ENCODE results near the gene PDE1A.
"Not testable (repeated sequence)": the region's sequence is repeated elsewhere in the genome, so short reads cannot be mapped to it uniquely, and the experiment has no call there.

The PDE1A gene

DNA sequence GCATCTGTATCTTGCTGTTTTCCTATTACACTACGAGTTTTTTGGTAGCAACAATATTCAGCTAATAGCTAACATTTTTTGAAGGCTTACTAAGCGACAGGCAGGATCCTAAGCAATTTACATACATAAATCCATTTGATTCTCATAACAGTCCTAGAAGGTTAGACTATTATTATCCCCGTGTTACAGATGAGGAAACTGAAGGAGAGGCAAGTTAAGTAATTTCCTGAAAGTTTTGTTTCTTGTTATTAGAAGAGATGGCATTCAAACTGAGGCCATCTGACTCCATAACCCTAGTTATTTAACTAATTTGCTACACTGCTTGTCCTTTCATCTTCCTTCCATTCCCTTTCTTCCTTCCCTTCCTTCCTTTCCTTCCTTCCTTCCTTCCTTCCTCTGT is 68.2 kb downstream of the PDE1A start:
- DNase-seq (ENCODE audit: low read depth): no peak

DNA sequence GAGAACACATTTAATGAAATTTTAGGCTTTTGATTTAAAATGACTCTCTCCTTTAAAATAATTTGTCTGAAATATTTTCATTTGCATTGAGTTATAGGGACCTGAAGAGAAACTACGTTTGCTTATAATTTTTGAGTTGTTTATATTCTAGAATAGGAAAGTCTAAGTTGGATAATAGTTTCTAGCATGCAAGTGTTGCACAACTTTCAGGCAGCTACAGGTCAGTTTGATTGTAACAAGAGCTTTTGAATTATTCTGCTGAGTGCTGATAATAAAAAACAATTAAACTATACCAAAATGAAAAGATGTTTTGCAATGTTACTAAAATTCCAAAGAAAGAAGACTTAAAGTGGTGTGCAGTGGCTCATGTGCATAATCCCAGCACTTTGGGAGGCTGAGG is 71.0 kb downstream of the PDE1A start:
- DNase-seq (ENCODE audit: low read depth): no peak

DNA sequence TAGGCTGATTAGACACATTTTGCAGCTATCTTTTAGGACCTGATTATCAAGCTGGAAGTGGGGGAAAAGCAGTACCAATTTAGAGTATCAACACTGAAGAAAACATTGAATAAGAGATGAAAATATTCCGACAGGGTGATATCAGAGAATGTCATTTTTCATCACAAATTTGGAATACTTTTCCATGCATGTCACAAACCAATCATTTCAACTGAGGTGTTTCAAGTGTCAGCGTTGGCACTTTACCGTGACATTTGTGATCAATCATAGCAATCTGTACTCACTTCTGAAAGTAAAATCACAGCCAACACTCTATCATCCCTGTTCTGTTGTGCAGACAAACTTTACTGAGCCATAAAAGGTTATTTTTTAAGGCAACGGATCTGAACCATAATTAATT is 75.4 kb downstream of the PDE1A start:
- DNase-seq (ENCODE audit: low read depth): no peak

DNA sequence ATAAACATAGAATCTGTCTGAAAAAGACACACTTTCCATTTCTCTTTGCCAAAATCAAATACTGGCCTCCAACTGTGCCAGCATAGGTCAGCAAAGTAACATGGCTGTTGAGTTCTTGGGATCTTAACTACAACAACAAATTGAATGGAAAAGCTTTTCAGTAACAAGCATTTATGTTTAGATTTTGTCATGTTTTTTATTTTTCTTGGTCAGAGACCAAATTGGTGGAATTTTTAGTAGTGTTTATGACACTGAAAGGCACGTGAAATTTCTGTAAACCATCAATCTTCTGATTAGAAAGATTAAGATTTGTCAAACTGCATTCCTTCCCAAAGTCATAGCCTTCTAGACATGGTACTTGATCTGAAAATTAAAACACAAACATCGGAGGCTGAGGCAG is 77.6 kb downstream of the PDE1A start:
- DNase-seq (ENCODE audit: low read depth): no peak

DNA sequence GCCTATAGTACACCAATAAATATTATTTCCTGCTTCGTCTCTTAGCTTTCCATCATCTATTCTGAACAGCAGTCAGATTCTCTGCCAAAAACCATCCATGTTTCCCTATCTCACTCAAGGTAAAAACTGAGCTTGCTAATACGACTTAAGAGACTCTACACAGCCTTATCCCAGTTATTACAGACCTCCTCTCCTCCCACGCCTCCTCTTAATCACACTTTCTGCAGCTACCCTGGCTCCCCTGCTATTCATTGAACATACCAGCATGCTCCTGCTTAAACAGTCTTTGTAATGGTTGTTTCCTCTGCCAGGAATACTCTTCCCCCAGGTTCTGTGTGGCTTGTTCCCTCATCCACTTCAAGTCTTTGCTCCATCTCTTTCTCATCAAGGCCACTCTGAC is 81.5 kb downstream of the PDE1A start:
- DNase-seq (ENCODE audit: low read depth): no peak

DNA sequence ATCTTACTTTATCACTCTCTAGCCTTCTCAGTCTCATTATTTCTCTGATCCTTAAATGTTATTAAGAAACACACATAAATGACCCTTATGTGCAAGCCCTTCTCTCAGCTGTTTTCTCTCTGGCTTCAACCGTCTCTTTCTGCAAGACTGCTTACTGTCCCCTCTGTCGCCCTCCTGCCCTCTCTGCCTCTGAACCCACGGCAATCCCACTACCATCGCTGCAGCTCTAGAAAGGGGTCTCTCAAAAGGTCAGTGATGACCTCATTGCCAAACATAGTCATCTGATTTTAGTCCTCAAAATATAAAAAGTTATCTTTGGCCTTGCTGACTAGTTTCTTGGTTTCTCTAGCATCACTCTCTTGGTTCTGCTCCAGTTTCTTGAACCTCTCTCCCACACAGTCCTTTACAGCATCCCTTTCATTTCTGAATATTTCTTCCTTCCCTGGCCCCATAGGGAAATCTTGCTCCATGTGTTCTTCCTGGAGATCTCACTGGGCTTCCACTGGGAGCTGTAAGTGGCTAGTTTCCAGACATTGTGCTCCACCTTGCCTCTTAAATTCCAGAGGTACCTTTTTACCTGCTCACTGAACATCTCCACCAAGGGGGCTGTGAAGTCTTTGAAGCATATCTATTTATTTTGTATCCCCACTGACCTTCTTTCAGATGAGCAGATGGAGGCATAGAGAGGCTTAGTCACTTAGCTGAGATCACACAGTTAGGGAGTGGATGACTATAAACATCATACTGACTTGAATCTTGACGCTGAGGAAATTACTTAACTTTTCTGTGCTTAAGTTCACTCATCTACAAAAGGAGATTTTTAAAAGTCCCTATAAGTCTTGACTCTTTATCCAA is 96.2 kb downstream of the PDE1A start:
- DNase-seq (ENCODE audit: low read depth): no peak

DNA sequence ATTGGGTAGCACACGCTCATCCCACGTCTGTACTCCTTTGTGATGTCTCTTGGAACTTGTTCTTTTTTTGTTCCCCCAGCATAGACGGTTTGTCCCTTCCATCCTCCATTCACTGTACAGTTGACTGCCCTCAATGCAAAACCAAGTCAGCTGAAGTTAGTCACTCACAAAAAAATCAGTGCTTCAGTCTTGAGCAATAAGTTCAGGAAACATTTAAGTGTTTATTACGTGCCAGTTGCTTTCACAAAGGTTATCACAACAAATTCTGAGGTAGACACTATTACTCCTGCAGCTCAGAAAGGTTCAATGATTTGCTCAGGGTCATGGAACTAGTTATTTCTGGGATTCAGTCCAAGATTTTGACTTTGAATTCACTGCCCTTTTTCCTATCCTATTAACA is 102.2 kb downstream of the PDE1A start:
- no peak for DNase-seq (ENCODE audit: low read depth)

DNA sequence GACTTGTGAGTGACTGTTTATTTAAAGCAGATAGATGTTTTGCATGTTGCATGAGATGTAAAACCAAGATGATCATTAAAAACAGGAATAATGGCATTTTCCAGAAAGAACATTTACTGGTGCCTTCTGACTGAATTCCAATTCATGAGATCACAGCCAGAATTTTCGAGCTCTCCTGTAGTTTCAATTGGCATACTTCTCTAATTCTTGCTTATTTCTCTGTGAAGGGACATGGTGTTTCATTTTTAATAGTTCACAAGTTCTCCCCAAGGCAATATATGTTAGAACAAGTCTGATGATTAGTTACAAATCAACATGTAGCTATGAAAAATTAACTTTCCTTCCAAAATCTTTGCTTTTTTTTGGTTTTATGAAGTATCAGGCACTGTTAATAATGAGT is 105.7 kb downstream of the PDE1A start:
- DNase-seq (ENCODE audit: low read depth): no peak

DNA sequence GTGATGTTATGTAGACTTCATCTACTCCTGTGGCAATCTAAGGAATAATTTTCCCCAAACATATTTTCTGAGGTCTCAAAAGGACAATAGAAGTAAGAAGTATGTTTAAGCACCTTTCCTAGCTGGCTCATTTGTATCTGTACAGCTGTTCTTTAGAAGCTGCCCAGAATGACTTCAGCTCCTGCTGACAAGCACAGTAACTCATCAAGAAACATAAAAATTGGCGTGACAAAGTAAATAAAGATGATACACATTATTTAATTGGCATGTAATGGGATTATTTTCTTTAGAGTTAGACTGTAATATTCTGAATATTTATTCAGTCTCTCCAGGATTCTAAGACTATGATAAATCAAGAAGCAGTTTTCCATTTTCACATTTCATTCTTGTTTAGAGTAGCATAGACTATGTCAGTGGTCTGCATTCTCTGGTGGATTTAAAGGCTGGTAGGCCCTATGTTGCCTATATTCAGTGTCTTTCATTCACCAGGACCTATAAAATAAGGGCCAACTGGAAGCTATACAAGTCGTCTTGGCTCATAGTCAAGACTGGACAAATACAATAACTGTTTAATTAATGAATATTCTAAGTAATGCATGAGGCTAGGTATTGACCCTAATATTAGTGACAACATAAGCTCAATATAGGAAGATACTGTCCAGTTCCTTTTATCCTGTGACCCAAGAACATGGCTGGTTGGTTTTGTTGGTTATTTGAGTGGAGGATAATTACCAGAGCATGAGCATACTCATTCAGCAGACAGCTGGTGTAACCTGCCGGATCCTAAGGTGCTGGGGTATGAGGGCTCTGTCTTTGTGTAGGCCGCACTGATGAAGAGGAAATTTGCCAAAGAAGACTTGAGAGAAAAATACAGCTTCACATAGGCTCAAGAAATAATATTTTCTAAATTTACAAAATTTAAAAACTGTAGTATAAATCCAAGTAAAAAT is 107.0 kb downstream of the PDE1A start:
- DNase-seq (ENCODE audit: low read depth): no peak

DNA sequence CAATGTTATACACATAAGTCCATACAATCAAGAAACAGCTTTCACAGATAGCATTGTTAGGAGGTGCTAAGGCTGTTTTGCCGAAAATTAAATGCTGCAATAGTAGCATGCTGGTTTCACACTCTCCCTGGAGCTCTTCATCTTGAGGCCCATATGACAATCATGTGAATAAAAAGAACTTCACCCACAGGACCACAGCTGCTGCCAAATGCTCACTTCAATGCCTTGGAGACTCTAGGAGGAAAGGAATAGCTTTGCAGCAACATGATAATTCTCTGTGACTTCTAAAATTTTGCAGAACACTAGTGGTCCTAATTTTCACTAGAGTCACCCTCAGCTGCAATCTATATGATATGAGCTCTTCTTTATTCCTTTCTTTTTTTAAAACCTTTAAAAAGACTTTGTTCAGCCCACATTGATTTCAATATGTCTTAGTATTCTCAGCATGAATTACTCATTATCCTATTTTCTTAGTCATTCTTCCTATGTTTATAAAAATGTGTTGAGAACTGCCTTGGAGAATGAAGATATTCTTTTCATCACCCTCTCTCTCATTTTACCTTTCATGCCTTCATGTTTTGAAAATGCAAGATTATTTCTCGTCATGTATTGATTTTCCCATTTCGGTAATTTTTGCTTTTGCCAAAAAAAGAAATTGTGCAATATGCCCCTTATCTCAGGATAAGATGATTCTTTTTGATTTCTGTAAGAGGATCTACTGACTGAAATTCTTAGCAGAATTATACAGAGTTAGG is 108.2 kb downstream of the PDE1A start:
- DNase-seq (ENCODE audit: low read depth): no peak

DNA sequence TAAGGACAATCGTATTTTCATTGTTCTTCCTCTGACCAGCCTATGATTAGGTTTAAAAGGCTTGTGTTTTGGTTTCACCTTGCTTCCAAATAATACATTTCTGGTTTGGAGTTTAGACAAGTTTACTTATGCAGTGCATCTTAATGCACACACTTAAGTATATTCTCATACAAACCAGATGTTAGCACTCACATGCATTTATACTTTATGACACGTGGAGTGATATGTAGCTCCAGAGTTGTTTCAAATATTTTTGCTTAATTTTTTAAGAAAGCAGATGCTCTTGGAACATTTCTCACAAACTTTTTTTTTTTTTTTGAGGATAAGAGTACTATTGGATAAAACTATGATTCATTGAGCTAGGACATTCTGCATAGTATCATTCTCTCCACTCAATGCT is 109.9 kb downstream of the PDE1A start:
- DNase-seq (ENCODE audit: low read depth): no peak

DNA sequence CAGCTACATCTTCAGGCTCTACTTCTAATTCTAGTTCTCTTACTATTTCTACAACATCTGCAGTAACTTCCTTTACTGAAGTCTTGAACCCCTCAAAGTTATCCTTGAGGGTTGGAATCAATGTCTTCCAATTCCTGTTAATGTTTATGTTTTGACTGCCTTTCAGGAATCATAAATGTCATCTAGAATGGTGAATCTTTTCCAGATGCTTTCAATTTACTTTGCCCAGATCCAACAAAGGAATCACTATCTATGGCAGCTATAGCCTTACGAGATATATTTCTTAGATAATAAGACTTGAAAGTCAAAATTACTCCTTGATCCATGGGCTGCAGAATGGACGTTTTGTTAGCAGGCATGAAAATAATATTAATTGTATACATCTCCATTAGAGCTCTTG is 123.9 kb downstream of the PDE1A start:
- DNase-seq (ENCODE audit: low read depth): no peak

DNA sequence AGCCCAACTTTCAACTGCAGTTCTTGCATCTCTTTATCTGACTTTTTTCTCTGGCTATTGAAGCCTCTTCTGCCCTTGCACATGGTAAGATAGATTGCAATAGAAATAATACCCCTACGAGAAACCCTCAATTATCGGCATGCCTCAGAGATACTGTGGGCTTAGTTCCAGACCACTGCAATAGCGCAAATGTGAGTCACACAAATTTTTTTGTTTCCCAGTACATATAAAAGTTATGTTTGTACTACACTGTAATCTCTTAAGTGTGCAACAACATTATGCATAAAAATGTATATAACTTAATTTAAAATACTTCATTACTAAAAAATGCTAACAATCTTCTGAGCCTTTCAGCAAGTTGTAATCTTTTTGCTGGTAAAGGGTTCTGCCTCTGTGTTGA is 124.7 kb downstream of the PDE1A start:
- no peak for DNase-seq (ENCODE audit: low read depth)

DNA sequence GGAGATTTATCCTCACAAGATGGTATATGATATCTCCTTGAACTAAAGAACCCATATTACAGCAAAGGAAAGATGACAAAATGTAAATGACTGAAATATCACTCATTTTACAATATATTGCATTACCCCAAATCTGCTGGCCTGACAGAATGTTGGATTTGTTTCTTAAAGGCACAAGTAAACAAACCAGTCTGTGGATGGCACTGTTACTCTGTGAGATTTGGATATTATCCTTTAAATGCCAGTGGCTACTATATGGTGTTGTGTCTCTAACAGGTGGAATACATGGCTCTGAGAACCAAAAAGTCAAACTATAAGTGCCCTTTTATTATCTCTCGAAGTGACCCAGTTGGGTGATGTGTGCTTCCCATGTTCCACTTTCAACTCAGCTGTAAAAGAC is 125.7 kb downstream of the PDE1A start:
- no peak for DNase-seq (ENCODE audit: low read depth)

DNA sequence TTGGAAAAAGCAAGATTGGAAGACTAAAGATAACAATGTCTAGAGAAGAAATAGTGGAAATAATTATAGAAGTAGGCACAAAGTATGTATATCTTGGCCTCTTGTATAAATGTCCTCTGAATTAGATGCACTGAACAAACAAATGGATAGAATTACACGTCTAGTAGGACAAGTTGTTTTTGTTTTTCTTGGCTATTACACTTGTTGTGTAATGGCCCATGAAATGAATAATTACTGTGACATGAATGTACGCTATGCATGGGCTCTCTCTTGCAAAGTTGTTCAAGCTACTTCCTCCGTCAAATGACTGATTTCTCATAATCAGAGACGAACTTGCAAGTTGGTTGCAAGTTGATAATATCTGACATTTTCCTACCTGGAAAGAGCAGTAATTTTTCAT is 126.2 kb downstream of the PDE1A start:
- DNase-seq (ENCODE audit: low read depth): no peak

DNA sequence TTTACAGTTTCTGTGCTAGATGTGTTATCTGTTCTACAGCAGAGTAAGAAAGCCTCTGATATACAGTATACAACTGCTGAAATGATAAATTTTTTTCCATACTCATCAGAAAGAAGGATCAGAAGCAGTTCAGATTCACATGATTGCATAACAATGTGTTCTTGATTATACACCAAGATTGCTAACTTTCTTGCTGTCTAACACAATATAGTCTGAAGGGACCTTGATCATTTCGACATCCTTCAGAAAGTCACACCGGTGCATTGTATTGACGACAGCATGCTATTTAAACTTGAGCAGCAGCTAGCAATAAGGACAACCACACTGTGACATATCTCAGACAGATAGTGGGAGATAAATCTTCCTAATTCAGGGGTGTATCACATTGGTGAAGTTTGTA is 127.2 kb downstream of the PDE1A start:
- DNase-seq (ENCODE audit: low read depth): no peak

DNA sequence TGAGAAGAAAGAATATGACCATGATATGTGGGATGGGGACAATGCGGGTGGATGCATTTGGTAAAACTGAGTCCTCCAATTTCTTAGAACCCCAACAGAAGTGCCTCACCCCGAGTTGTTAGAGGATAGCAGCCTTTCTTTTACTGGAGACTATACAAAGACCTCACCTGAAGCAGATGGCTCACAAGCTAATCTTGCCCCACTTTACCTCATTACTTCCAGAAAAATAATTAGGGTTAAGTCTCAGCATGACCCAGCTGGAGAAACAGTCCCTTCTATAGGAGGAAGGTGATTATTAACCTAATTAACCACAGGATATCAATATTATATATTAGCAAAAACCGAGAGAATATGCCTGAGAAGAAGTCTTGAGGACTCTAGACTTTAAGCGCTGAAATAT is 128.4 kb downstream of the PDE1A start:
- no peak for DNase-seq (ENCODE audit: low read depth)

DNA sequence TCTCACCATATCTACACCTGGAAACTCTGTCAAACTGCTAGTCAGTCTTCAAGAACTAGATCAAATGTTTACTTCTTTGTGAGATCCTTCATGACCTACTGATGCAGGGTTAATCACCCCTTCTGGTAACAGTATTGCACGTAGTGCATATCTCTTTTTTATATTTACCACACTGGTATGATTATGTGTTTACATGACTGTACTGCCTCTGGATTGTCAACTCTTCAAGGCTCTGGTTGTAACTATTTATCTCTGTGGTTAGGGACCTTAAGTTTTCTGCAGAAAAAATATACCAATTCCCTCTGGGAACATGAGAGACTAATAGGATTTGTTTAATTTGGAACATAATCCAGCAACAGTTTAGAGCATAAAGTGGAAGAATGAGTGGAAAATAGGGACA is 135.5 kb downstream of the PDE1A start:
- DNase-seq (ENCODE audit: low read depth): no peak

DNA sequence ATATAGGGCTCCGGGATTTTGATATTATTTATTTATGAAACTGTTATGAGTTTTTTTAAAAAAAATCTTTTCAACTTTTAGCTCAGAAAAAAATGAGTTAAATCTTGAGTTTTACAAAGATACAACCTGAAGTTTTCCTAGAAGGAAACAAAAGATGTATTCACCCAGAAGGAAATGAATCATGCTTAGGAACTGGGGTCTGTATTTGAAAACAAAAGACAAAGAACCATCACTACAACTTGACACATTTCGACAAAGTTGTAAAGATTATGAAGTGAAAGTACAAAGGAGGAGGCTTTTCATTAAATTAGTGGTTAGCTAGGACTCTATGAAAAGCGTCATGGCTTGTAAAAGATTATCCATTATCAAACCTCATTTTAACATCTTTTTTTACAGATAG is 143.3 kb downstream of the PDE1A start:
- no peak for DNase-seq (ENCODE audit: low read depth)

DNA sequence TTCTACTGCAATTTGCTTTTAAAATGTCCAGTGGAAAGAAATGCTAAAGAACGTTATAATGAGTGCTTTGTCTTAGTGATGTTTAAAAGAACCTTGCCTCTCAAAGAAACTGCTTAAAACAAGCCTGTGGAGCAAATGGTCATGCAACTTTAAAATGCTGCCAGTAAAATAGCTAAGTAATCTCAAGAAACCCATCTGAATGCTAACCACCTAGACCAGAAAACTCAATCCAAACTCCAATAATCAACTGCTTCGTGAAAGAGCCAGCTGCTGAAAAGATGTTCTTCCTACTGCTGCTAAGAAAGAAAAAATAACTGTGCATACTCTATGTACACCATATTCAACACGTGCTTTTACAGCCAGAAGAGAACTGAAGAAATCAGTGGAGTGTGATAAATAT is 145.6 kb downstream of the PDE1A start:
- DNase-seq (ENCODE audit: low read depth): no peak

DNA sequence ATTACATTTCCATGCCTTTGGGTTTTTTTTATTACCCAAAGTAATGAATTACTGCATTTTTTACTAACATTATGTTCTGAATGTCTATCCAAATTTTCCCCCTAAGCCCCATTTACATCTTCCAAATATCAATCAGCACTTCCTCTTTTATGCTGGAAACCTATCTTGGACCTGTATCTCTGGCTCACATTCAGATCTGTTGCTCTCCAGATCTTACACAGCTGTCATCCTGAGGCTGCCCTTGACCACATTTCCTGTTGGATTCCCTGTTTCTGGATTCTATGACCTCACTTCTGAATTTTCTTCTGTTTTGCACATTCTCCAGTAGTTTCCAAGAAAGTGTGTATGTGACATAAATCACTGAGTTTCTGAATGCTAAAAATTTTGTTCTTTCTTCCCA is 146.7 kb downstream of the PDE1A start:
- DNase-seq (ENCODE audit: low read depth): no peak

DNA sequence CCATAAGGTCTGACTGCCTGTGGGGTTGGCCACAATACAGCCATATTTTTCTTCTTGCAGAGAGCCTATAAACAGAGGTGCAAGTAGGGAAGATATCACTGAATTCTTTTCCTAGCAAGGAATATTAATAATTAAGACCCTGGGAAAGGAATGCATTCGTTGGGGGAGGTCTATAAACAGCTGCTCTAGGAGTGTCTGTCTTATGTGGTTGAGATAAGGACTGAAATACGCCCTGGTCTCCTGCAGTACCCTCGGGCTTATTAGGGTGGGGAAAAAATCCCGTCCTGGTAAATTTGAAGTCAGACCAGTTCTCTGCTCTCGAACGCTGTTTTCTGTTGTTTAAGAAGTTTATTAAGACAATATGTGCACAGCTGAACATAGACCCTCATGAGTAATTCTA is 150.2 kb downstream of the PDE1A start:
- not testable (repeated sequence) for DNase-seq (ENCODE audit: low read depth)

DNA sequence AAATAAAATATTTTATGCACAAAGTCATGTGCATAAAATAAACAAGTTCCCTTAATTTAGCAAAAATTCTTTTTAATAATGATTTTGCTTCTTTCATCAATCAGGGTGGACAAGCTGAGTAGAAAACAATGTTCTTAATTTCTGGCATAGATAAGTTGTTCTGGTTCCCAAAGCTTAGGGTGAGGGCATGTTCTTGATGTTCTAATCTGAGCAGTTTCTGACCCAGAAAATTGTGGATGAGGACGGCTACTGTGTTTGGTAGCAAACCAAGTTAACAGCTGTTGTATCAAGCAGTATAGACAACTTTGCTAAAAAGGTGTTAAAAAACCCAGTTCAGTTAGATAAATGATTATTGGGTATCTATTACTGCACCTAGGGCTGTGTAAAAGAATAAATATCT is 158.9 kb downstream of the PDE1A start:
- no peak for DNase-seq (ENCODE audit: low read depth)

Data from activated gamma-delta T cell treated with anti-CD3 and anti-CD28 coated beads, Interleukin-2, amount 50 U/mL, for 16 hours (primary cell).